Thyroid gland (tissue), 4 donors: ENCODE measurements around the gene MOCOS.
"Not testable (repeated sequence)": the region's sequence is repeated elsewhere in the genome, so short reads cannot be mapped to it uniquely, and the experiment has no call there.

Experiments used
- POLR2A ChIP-seq, 2 donors: fragments of 450-650 bp; IDR thresholded peaks; one replicate each; pipeline ENCODE4 v1.6.1; 2017; ENCODE audit warnings: antibody characterized with exemption in 2 of 2, mild to moderate bottlenecking in 2 of 2, moderate library complexity in 1 of 2
- TF ChIP-seq, protein P1 (sequence below), 6 experiments: fragments of 200-600 bp in 3 of 6; fragments of 450-650 bp in 3 of 6; sonication (generic) in 3 of 6; IDR thresholded peaks; one replicate each; pipeline ENCODE4 v1.5.1; 2016 to 2019; ENCODE audit warnings: antibody characterized with exemption in 6 of 6, mild to moderate bottlenecking in 2 of 6, inconsistent platforms in 1 of 6, moderate library complexity in 1 of 6

DNA sequence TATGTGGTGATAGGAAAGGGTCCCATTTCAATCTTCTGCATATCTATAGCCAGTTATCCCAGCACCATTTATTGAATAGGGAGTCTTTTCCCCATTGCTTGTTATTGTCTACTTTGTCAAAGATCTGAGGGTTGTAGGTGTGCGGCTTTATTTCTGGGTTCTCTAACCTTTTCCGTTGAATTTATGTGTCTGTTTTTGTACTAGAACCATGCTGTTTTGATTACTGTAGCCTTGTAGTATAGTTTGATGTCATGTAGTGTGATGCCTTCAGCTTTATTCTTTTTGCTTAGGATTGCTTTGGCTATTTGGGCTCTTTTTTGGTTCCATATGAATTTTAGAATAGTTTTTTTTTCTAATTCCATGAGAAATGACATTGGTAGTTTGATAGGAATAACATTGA, 20.7 kb downstream of the MOCOS start:
- TF ChIP-seq, protein P1, sequence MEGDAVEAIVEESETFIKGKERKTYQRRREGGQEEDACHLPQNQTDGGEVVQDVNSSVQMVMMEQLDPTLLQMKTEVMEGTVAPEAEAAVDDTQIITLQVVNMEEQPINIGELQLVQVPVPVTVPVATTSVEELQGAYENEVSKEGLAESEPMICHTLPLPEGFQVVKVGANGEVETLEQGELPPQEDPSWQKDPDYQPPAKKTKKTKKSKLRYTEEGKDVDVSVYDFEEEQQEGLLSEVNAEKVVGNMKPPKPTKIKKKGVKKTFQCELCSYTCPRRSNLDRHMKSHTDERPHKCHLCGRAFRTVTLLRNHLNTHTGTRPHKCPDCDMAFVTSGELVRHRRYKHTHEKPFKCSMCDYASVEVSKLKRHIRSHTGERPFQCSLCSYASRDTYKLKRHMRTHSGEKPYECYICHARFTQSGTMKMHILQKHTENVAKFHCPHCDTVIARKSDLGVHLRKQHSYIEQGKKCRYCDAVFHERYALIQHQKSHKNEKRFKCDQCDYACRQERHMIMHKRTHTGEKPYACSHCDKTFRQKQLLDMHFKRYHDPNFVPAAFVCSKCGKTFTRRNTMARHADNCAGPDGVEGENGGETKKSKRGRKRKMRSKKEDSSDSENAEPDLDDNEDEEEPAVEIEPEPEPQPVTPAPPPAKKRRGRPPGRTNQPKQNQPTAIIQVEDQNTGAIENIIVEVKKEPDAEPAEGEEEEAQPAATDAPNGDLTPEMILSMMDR (IDR thresholded peaks at IDR 0.05): not testable (repeated sequence)
- TF ChIP-seq POLR2A (IDR thresholded peaks at IDR 0.05): not testable (repeated sequence)
